GM12875 (cell line): ENCODE data around the gene NCOR2.

ENCODE experiments used
- H3K4me3 ChIP-seq: one replicate; pipeline ENCODE4 v1.5.1; 2011; ENCODE audit warnings: low read depth, low read length, control low read depth
- TF ChIP-seq, protein P1 (sequence below): IDR thresholded peaks from 2 replicates; pipeline ENCODE4 v1.5.1; 2011; ENCODE audit warnings: low read depth, mild to moderate bottlenecking, control low read depth, inconsistent platforms, low read length, moderate library complexity, borderline replicate concordance; ENCODE audit not compliant: insufficient read depth

Gene NCOR2

DNA sequence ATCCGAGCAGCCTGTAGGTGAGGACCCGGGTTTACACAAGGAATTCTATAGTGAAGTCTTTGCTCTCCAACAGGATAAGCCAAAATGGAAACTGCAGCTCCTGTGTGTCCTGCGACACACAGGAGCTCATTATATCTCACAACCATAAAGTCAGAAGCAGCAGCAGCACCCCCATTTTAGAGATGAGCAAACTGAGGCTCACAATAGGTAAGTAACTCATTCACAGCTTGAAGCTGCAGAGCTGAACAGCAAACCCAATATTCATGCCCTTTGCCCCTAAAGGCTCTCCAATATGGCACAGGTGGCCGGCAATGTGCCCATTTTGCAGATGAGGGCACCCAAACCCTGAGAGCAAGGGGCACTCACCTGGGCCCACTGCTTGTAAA, 4.6 kb downstream of the NCOR2 start:
- TF ChIP-seq, protein P1, sequence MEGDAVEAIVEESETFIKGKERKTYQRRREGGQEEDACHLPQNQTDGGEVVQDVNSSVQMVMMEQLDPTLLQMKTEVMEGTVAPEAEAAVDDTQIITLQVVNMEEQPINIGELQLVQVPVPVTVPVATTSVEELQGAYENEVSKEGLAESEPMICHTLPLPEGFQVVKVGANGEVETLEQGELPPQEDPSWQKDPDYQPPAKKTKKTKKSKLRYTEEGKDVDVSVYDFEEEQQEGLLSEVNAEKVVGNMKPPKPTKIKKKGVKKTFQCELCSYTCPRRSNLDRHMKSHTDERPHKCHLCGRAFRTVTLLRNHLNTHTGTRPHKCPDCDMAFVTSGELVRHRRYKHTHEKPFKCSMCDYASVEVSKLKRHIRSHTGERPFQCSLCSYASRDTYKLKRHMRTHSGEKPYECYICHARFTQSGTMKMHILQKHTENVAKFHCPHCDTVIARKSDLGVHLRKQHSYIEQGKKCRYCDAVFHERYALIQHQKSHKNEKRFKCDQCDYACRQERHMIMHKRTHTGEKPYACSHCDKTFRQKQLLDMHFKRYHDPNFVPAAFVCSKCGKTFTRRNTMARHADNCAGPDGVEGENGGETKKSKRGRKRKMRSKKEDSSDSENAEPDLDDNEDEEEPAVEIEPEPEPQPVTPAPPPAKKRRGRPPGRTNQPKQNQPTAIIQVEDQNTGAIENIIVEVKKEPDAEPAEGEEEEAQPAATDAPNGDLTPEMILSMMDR, result no peak

DNA sequence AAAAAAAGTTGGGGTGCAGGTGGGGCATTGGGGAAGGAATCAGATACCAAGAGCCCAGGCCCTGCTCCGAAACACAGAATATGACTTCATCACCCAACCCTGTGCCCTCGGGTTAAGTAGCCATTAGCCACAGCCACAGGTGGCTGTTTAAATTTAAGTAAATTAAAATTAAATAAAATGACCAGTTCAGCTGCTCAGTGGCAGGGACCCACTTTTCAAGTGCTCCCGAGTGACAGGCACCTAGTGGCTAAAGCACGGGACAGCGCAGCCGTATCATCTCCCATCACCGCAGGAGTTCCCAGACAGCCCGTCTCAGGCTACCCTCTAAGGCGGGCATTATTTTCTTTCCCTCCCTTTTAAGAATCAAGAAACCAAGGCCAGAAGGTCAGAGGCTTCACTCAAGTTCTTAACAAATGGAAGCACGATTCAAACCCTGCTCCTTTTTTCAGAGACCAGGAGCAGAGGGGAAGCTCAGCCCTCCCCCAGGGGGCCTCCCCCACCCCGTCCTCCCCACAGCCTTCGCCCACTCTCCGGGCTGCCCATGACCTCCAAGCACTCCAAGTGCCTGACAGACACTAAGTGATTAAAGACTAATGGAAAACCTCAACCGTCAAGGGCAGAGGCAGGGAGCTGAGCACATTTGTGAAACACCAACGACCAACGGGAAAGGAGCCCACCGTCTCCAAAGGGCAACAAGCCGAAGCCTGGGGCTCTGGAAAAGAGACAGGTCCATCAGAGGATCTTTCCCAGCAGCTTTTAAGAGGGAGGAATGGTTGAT, 5.2 kb downstream of the NCOR2 start:
- no peak overlapping the region for H3K4me3 ChIP-seq
- TF ChIP-seq, protein P1, result no peak

More for the DNA sequence above, 4.6 kb downstream of the NCOR2 start:
- no peak overlapping the region for H3K4me3 ChIP-seq

DNA sequence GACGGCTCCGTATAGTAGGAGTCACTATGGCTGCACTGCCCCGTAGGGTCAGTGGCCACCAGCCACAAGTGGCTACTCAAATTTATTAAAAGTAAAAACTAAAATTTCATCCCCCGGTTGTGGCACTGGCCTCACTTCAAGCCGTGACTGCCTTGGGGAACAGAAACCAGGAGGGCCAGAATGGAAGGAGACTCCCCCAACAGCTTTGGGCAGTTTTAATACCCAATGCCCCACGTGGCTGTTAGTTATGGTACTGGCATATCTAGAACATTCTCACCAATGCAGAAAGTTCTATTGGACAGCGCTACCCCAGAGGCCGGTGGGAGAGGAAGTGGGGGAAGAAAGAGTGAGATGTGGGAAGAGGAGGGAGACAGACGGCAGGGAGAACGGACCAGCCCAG, 6.2 kb downstream of the NCOR2 start:
- TF ChIP-seq, protein P1, result no peak
- no peak overlapping the region for H3K4me3 ChIP-seq

GRCh38 chr12:124560146-124560890, 7.1 kb downstream of the NCOR2 start:
- no peak overlapping the region for H3K4me3 ChIP-seq
- TF ChIP-seq, protein P1, result no peak

GRCh38 chr12:124559182-124560017, 8.0 kb downstream of the NCOR2 start:
- no peak overlapping the region for H3K4me3 ChIP-seq
- TF ChIP-seq, protein P1, result no peak

DNA sequence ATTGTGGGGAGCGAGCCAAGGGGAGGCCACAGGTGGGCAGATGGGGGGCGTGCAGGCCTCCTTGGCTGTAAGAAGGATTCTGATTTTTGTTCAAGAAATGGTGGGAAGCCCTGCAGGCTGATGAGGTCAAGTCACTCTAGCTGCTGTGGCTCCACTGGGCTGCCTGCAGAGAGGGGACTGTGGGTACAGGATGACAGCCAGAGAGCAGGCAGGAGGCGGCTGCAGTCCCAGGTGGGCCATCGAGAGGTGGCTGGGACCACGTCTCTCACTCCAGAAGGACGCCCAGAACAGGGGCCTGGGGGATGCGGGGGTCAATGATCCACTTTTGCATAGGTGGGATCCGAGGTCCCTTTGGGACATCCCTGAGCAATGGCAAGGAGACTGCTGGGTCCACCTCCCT, 9.1 kb downstream of the NCOR2 start:
- TF ChIP-seq, protein P1, result no peak
- no peak overlapping the region for H3K4me3 ChIP-seq
